GM23338 (cell line): ENCODE measurements around the gene BRICD5.

Experiments
- CREB1 ChIP-seq: fragments of 250-450 bp; sonication (Bioruptor Pico); IDR thresholded peaks from 2 replicates; pipeline ENCODE4 v1.5.0; 2020; ENCODE audit warnings: low read depth, mild to moderate bottlenecking, moderate library complexity
- EZH2 ChIP-seq: fragments of 200-600 bp; sonication (generic); IDR thresholded peaks from one replicate; pipeline ENCODE4 v1.8.0; 2017; ENCODE audit warnings: antibody characterized with exemption, mild to moderate bottlenecking, low read depth; ENCODE audit not compliant: unreplicated experiment
- EZH2phosphoT487 ChIP-seq: fragments of 200-600 bp; sonication (generic); IDR thresholded peaks from one replicate; pipeline ENCODE4 v1.8.1; 2018; ENCODE audit warnings: antibody characterized with exemption; ENCODE audit not compliant: unreplicated experiment
- JUNB ChIP-seq: IDR thresholded peaks from one replicate; pipeline ENCODE4 v1.6.1; 2016; ENCODE audit warnings: antibody characterized with exemption; ENCODE audit not compliant: unreplicated experiment
- NANOG ChIP-seq: IDR thresholded peaks from 2 replicates; pipeline ENCODE4 v1.6.1; 2016; ENCODE audit warnings: antibody characterized with exemption, borderline replicate concordance
- POLR2AphosphoS5 ChIP-seq: IDR thresholded peaks from 2 replicates; pipeline ENCODE4 v1.6.1; 2016; ENCODE audit warnings: antibody characterized with exemption, low read depth
- TF ChIP-seq, protein P1 (sequence below), 2 experiments: fragments of 200-600 bp in 1 of 2; sonication (generic) in 1 of 2; conservative IDR thresholded peaks; 2 replicates each; pipeline versions ENCODE4 v1.5.1 to v1.6.1; 2016 to 2017; ENCODE audit warnings: antibody characterized with exemption in 2 of 2, low read depth in 2 of 2, mild to moderate bottlenecking in 2 of 2, moderate library complexity in 1 of 2
- TF ChIP-seq, protein P2 (sequence below): IDR thresholded peaks from one replicate; pipeline ENCODE4 v1.6.1; 2018; ENCODE audit warnings: antibody characterized with exemption; ENCODE audit not compliant: unreplicated experiment

DNA sequence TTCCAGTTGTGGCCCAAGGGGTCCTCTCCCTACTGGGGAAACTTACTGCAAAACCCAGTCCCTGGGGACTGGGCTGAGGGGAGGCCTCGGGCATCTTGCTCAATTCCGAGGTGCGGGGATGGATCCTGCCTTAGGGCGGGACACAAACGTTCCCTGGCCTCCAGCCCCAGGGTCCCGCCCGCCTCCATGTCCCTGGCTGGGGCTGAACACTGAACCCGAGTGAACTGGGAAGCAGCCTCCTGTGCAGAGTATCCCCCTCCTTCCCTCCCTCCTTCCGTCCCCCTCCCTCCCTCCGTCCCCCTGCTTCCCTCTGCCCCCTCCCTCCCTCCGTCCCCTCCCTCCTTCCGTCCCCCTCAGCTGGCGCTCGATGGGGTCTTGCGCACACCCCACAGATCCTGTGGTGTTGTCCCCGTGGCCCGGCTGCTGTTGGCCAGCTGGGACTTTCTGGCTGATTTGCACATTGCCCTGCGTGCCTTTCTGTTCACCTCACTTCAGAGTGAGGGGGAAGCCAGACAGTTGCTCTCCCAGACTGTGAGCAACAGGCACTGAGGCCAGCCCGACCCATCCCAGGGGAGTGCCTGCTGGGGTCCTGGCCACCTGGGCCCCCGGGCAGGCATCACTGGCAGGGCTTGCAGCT lies 49.6 kb downstream of the BRICD5 start:
- TF ChIP-seq CREB1 (CRISPR knock-in tag) (no peak), EZH2phosphoT487 (no peak), POLR2AphosphoS5 (no peak), EZH2 (no peak), JUNB (no peak), NANOG (no peak)
- TF ChIP-seq, protein P1, sequence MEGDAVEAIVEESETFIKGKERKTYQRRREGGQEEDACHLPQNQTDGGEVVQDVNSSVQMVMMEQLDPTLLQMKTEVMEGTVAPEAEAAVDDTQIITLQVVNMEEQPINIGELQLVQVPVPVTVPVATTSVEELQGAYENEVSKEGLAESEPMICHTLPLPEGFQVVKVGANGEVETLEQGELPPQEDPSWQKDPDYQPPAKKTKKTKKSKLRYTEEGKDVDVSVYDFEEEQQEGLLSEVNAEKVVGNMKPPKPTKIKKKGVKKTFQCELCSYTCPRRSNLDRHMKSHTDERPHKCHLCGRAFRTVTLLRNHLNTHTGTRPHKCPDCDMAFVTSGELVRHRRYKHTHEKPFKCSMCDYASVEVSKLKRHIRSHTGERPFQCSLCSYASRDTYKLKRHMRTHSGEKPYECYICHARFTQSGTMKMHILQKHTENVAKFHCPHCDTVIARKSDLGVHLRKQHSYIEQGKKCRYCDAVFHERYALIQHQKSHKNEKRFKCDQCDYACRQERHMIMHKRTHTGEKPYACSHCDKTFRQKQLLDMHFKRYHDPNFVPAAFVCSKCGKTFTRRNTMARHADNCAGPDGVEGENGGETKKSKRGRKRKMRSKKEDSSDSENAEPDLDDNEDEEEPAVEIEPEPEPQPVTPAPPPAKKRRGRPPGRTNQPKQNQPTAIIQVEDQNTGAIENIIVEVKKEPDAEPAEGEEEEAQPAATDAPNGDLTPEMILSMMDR (conservative IDR thresholded peaks at IDR 0.05; ENCODE audit: low read depth in 2 of 2), result no peak
- TF ChIP-seq, protein P2, sequence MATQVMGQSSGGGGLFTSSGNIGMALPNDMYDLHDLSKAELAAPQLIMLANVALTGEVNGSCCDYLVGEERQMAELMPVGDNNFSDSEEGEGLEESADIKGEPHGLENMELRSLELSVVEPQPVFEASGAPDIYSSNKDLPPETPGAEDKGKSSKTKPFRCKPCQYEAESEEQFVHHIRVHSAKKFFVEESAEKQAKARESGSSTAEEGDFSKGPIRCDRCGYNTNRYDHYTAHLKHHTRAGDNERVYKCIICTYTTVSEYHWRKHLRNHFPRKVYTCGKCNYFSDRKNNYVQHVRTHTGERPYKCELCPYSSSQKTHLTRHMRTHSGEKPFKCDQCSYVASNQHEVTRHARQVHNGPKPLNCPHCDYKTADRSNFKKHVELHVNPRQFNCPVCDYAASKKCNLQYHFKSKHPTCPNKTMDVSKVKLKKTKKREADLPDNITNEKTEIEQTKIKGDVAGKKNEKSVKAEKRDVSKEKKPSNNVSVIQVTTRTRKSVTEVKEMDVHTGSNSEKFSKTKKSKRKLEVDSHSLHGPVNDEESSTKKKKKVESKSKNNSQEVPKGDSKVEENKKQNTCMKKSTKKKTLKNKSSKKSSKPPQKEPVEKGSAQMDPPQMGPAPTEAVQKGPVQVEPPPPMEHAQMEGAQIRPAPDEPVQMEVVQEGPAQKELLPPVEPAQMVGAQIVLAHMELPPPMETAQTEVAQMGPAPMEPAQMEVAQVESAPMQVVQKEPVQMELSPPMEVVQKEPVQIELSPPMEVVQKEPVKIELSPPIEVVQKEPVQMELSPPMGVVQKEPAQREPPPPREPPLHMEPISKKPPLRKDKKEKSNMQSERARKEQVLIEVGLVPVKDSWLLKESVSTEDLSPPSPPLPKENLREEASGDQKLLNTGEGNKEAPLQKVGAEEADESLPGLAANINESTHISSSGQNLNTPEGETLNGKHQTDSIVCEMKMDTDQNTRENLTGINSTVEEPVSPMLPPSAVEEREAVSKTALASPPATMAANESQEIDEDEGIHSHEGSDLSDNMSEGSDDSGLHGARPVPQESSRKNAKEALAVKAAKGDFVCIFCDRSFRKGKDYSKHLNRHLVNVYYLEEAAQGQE, result no peak
